HG02973 (cell line): ENCODE results near the gene MRPL47.
A peak's percentile ranks its signal among the peaks of the same experiment; 100 is the strongest.

Experiments
- ATAC-seq: cut with Tn5 transposase; IDR thresholded peaks from one replicate; pipeline ENCODE4 v1.9.1; 2021; ENCODE audit warnings: moderate library complexity; ENCODE audit not compliant: unreplicated experiment

MRPL47 gene

DNA sequence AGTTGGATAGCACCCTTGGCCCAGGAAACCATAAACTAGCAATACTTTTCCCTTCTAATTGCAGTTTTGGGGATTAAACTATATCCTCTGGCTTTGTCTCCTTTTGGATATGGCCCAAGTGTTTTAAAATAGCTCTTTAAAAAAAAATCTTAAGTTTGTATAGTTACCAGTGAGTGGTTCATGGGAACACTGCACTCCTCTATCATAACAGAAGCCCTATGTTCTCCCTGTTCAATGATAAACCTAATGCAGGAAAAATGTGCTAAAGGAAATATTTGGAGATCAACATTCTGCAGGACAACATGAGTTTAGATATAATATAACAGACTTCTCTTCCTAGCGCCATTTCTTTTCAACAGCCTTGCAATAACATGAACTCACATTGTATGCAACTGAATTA, 13.1 kb downstream of the MRPL47 start:
- ATAC-seq: no peak

DNA sequence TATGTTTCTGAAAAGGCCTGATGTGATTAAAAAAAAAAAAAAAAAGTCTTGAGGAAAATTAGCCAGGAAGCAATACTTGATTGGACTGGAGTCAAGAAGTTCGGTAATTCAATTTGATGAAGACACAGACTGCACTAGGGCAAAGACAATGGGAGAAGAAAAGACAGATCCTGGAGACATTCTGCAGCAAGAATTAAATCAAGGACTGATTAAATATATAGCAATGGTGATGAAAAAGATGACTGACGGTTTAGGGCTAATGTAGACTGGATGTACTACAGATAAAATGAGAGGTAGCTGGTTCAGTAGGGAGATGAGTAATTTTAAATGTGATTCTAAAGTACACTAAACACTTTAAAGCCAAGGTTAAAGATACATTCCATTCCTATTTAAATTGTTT, 13.8 kb downstream of the MRPL47 start:
- no peak for ATAC-seq

DNA sequence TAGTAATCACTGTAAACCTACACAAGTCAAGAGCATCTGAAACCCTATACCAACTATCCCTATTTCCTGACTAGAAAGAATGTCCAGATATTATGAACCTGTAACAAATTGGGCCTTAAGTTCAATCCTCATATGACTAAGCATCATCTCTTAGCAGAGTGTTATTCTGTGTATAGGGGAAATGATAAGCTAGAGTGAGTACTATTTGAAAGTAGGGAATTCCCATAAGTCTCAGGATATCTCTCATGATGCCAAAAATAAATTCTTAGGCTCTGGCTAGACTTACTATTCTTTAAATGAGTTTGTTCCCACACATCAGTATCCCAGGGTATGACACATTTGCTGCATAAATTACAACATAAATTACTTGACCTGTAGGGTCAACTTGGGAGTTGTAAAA, 15.3 kb downstream of the MRPL47 start:
- ATAC-seq: peak; percentile 71

DNA sequence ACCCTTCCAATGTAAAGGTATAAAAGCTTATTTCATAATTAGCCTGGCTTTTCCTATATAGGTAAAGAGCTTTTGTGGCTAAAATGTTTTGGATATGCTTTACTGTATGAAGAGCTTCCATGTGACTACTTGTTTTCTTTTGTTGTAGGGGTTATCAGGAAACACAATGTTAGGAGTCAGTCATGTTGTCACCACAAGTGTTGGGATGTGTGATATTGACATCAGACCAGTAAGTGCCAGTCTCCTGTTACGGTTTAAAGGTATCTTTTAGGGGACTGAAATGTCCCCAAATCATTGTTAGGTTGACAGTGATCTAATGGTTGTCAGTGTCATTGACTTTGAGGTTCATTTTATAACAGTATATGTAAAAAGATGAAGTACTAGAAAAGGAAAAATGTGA, 23.4 kb downstream of the MRPL47 start:
- ATAC-seq: no peak

DNA sequence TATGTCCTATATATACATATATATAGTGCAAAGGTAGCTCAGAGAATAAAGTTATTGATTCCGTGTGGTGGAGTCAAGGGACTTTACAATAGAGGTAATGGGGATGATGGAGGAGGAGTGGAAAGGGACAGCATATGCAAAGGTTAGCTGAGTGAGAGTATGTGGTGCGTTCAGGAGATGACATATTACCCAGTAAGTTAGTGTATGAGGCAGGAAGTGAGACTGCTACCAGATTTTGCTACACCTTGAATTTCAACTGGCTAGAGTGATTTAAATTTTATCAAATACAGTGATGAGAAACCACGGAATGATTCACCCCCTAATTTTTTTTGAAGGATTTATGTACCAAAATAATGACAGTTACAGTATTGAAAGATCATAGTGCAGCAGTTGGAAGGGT, 38.9 kb downstream of the MRPL47 start:
- ATAC-seq: no peak

DNA sequence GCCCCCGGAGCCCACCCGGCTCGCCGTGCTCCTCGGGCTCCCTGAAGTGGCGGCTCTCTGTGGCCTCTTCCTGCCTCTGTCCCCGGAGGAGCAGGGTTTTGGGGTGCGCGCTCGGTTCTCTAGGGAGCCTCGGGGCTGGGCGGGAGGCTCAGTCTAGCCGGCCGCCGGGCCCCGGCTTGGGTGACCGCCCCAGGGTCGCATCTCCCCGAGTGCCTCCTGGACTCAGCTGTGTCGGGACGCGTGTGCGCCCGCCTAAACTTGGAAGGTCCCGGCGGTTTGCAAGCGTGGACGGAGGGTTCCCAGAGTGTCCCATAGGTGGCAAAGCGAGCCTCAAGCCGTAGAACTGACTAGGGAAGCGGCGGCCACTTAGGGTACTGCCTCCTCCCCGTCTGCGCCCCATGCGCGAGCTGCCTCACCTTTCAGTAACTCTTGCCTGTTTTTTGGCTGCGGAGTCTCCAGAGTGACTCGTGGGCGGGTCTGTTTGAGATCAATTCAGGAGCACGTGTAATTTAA, 41.1 kb downstream of the MRPL47 start:
- peak; percentile 64 for ATAC-seq

DNA sequence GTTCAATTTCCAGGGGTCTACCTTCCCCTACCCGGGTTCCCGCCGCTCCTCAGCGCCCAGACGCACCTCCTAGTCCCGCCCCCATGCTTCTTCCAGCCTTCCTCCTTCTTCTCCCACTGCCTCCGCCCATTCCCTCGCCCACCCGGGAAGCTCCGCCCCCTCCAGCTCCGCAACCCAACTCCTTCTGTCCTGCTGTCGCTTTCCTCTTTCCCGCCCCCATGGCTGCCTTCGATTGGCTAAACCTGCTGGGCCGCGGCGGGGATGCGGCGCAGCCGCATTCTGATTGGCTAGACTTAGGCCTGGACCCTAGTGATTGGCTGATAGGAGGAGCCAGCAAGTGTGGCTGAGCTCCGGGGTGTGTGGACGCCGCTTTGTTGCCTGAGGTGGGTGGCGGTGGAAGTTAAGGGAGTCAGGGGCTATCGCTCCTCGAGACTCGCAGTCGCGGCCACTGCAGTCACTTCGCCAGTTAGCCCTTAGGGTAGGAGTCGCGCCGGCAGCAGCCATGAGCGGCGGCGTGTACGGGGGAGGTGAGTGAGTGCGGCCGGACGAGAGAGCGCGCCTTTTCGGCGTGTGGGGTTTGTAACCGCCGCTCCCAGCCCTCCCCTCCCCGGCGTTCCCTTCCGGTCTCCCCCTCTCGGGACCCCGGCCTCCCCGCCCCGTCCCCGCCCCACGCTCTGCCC, 41.7 kb downstream of the MRPL47 start, which contains the start of gene ACTL6A:
TSS of gene ACTL6A (plus strand) at position 336 of the 680 bp plus-strand sequence. CDS start at position 503, 167 bp downstream.
- ATAC-seq: peak; percentile 95

DNA sequence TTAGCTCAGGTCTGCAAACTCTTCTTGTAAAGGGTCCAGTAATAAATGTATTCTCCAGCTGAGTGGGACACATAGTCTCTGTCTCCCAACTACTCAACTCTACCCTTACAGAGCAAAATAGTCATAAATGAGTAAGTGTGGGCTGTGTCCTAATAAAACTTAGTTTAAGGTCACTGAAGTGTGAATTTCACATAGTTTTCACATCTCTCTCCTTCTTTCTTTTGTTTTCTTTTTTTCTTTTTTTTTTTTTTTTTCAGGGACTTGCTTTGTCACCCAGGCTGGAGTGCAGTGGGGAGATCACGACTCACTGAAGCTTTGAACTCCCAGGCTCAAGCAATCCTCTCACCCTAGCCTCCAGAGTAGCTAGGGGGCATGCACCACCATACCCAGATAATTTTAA, 43.6 kb downstream of the MRPL47 start:
- no peak for ATAC-seq

DNA sequence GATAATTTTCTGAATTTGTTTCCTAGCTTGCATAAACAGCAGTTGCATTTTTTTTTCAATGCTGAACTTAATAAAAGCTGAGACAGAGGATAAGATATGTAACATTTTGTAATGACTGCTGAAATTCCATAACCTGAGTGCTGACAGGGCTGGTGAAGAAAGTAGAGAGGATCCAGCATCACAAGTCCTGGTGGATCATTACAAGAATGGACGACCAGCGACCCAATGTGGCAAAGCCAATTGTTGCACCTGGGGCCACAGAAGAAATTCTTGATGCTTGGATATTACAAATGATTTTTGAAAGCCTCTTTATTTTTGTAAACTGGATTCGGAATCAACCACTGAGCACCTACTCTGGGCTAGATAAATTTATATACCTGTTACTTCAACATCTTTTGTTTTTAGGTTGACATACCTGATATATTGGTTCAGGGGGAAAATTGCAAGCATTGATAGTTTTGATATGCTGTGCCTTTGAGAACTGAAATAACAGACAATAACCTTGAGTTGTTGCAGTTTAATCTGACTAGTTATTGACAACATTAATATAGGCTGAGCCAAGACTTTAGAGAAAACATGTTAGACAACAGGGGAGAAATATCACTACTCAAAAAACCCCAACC, 45.6 kb downstream of the MRPL47 start:
- no peak for ATAC-seq

DNA sequence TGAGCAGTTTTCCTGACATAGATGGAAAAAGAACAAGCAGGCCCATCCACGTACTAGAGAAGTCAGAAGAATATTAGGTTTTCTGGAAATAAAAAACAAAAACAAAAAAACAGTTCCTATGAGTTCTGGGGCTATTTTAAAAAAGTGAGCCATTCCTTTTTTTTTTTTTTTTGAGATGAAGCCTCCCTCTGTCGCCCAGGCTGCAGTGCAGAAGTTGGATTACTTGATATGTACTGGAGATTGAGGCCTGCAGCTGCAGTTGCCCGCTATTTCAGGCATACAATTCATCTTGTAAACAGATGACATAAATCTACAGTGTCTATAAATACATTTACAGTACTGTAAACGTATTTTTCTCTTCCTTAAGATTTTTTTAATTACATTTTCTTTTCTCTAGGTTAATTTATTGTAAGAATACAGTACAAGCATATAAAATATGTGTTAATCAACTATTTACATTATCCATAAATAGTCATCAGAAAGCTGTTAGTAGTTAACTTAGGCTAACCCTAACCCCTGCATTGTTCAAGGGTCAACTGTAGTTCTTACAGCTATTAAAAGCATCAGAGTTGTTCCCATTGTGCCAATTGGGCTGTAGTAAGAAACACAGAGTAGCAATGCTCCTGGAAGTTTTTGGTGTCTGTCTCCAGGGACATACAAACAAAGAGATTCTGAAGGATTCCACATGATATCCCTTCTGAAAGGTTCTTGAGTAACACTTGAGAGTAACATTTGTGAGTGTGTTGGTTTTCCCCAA, 52.9 kb downstream of the MRPL47 start:
- no peak for ATAC-seq

DNA sequence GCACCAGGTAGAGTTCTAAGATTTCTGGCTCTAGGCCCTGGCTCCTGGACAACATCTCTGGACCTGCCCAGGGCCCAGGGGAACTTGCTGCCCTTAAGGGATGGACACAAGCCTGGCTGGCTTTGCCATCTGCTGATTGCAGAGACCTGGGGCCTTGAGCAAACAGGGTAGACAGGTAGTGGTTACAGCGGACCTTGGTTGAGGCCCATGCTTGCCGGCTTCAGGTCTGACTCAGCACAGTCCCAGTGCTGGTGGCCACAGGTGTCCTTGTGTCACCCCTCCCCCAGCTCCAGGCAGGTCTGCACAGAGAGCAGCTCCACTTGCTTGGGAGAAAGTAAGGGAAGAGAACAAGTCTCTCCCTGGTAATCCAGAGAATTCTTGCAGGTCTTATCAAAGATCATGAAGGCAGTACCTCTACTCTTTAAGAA, 57.6 kb downstream of the MRPL47 start:
- ATAC-seq: no peak

DNA sequence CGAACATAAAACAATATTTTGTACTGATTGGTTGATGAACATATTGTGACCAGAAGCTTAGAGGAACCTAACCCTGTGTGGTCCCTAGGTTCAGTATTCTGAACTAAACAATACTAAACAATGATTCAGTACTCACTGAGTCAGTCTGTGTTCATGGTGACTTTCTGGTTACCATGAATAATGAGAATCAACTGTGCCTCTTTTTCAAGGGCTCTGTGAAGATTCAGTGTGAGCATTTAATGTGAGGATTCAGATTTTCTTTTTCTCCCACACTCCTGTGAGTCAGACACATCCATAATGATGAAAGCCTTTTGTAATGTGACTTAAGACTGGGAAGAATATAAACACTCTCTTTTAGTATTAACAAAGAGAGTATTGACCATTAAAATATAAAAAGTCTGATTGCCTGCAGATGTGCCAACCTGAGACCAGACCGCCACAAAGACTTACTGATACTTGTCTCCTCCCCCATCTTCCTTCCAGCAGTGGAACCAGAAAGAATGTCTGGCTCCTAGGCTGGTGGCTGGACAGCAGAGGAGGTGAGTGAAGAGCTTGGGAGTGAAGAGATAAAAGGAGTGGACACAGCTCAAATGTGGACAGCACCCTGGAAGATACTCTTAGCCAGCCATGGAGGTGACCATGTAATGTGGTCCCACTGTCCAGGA, 59.3 kb downstream of the MRPL47 start:
- ATAC-seq: no peak

DNA sequence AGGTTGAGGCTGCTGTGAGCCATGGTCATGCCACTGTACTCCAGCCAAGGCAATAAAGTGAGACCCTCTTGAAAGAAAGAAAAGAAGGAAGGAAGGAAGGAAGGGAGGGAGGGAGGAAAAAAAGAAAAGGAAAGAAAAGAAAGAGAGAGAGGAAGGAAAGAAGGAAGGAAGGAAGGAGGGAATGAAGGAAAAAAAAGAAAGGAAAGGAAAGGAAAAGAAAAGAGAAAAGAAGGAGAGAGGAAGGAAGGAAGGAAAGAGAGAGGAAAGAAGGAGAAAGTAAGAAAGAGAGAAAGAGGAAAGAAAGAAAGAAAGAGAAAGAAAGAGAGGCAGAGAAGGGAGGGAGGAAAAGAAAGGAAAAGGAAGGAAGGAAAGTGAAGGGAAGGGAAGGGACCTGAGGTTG, 62.1 kb downstream of the MRPL47 start:
- no peak for ATAC-seq

DNA sequence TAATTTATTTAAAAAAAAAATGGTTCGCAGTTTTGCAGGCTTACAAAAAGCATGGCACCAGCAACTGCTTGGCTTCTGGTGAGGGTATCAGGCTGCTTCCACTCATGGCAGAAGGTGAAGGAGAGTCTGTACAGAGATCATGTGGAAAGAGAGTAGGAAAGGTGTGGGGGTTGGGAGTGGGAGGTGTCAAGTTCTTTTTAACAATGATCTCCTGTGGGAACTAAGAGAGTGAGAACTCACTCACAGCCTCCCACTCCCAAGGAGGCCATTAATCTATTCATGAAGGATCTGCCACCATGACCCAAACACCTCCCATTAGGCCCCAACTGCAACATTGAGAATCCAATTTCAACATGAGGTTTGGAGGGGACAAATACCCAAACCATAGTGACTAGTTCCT, 62.8 kb downstream of the MRPL47 start:
- no peak for ATAC-seq

DNA sequence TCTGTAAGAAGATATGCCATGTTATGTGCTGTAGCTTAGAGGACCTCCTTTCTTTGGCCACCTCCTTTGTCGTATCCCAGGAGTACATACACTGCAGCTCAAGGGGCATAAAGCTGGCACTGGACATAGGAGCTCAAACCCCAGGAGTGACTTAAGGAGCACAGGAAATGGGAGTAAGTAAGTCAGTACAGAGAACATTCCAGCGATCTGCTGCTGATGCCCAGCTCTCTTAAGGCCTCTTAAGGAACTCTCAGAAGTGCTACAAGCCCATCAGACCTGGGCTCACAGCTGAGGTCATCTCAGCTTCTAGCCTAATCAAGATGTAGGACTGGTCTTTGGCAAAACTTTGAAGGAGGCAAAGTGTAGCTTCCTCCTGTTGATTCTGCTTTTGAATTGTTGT, 63.3 kb downstream of the MRPL47 start:
- no peak for ATAC-seq
